GM18861 (cell line): ENCODE data around the gene IL1RL1.

Source experiments
- ATAC-seq: cut with Tn5 transposase; IDR thresholded peaks from one replicate; pipeline ENCODE4 v1.9.1; 2021; ENCODE audit not compliant: unreplicated experiment

IL1RL1 gene

GRCh38 chr2:102310964-102311640, at the start of gene IL1RL1:
TSS of gene IL1RL1 (plus strand) at chr2:102311563. CDS start at chr2:102338265, 26,702 bp downstream.
- no peak for ATAC-seq

- no peak for ATAC-seq
Measured at GRCh38 chr2:102262216-102263129, 48.9 kb upstream of the IL1RL1 start.

GRCh38 chr2:102264952-102265351, 46.4 kb upstream of the IL1RL1 start:
- ATAC-seq: no peak

- ATAC-seq: no peak
Measured at GRCh38 chr2:102266204-102266603, 45.2 kb upstream of the IL1RL1 start.

GRCh38 chr2:102267774-102268173, 43.6 kb upstream of the IL1RL1 start:
- no peak for ATAC-seq

- no peak for ATAC-seq
Measured at GRCh38 chr2:102268510-102269199, 42.7 kb upstream of the IL1RL1 start.

GRCh38 chr2:102269200-102269524, 42.2 kb upstream of the IL1RL1 start:
- ATAC-seq: no peak

- ATAC-seq: no peak
Measured at GRCh38 chr2:102271844-102272243, 39.5 kb upstream of the IL1RL1 start.

GRCh38 chr2:102273619-102274211, 37.6 kb upstream of the IL1RL1 start:
- no peak for ATAC-seq

- ATAC-seq: no peak
Measured at GRCh38 chr2:102276549-102277201, 34.7 kb upstream of the IL1RL1 start.

- no peak for ATAC-seq
Measured at GRCh38 chr2:102277202-102277700, 34.1 kb upstream of the IL1RL1 start.

GRCh38 chr2:102278720-102279390, 32.5 kb upstream of the IL1RL1 start:
- ATAC-seq: no peak

- no peak for ATAC-seq
Measured at GRCh38 chr2:102279391-102279735, 32.0 kb upstream of the IL1RL1 start.

GRCh38 chr2:102282678-102283091, 28.7 kb upstream of the IL1RL1 start:
- no peak for ATAC-seq

- no peak for ATAC-seq
Measured at GRCh38 chr2:102283996-102284395, 27.4 kb upstream of the IL1RL1 start.

GRCh38 chr2:102284611-102285010, 26.8 kb upstream of the IL1RL1 start:
- ATAC-seq: no peak

GRCh38 chr2:102285368-102285767, 26.0 kb upstream of the IL1RL1 start:
- no peak for ATAC-seq

- no peak for ATAC-seq
Measured at GRCh38 chr2:102286041-102286440, 25.3 kb upstream of the IL1RL1 start.

- ATAC-seq: no peak
Measured at GRCh38 chr2:102289129-102289528, 22.2 kb upstream of the IL1RL1 start.

GRCh38 chr2:102290594-102290993, 20.8 kb upstream of the IL1RL1 start:
- ATAC-seq: no peak
